HT-29 (cell line): ENCODE measurements around the gene GGCT. TPM values are rescaled to one million over a fixed set of nuclear protein-coding genes. Genes with fewer than 3 reads are reported as not detected.
"Not testable (repeated sequence)": the region's sequence is repeated elsewhere in the genome, so short reads cannot be mapped to it uniquely, and the experiment has no call there.

Source experiments
- DNase-seq: peaks from one replicate; pipeline ENCODE4 v3.0.0-alpha.2; 2015; ENCODE audit warnings: low spot score
- total RNA-seq: library from RNA; depleted of rRNA; stranded (reverse); fragments of >200 nt; shearing (Covaris generic); gene quantifications from 2 replicates; pipeline ENCODE4 v1.2.3, GENCODE V29; 2014

Gene GGCT
- total RNA-seq, 1 experiment from 2014 or later, result 123 TPM

GRCh38 chr7:30515761-30516160, 11.1 kb upstream of the GGCT start:
- no peak for DNase-seq

GRCh38 chr7:30514776-30515175, 10.1 kb upstream of the GGCT start:
- DNase-seq, result no peak

- no peak for DNase-seq
These were observed 9.5 kb upstream of the GGCT start for GRCh38 chr7:30514177-30514576.

GRCh38 chr7:30513762-30514161, 9.1 kb upstream of the GGCT start:
- no peak for DNase-seq

GRCh38 chr7:30511973-30512662, 7.5 kb upstream of the GGCT start:
- peak; percentile 25 for DNase-seq

GRCh38 chr7:30511494-30511893, 6.9 kb upstream of the GGCT start:
- no peak for DNase-seq

- peak; percentile 69 for DNase-seq
These were observed 5.8 kb upstream of the GGCT start for GRCh38 chr7:30510124-30511075.

GRCh38 chr7:30509171-30509857, 4.7 kb upstream of the GGCT start:
- peak; percentile 62 for DNase-seq

- not testable (repeated sequence) for DNase-seq
These were observed 2.8 kb upstream of the GGCT start for GRCh38 chr7:30507346-30507900.

- DNase-seq, result no peak
These were observed 607 bp upstream of the GGCT start for GRCh38 chr7:30505174-30505697.

GRCh38 chr7:30503274-30504212, 1.1 kb downstream of the GGCT start:
- peak; percentile 50 for DNase-seq

GRCh38 chr7:30502470-30503251, 2.0 kb downstream of the GGCT start:
- no peak for DNase-seq

- no peak for DNase-seq
These were observed 3.4 kb downstream of the GGCT start for GRCh38 chr7:30501264-30501663.

- DNase-seq, result peak; percentile 30
These were observed 11.4 kb downstream of the GGCT start for GRCh38 chr7:30493228-30493627.

- no peak for DNase-seq
These were observed 13.2 kb downstream of the GGCT start for GRCh38 chr7:30491417-30491816.

- DNase-seq, result no peak
These were observed 17.3 kb downstream of the GGCT start for GRCh38 chr7:30487371-30487770.

- no peak for DNase-seq
These were observed 19.0 kb downstream of the GGCT start for GRCh38 chr7:30485667-30486066.

- not testable (repeated sequence) for DNase-seq
These were observed 23.2 kb downstream of the GGCT start for GRCh38 chr7:30481416-30481815.
